GM21447 (cell line): ENCODE measurements around the gene IPO8.

Experiments used
- ATAC-seq: cut with Tn5 transposase; IDR thresholded peaks from one replicate; pipeline ENCODE4 v1.9.1; 2021; ENCODE audit not compliant: unreplicated experiment

The IPO8 gene

GRCh38 chr12:30695199-30696102, at the start of gene IPO8:
Gene IPO8, minus strand, starts transcription at chr12:30695869. Its CDS starts 222 bp downstream, at chr12:30695647.
- ATAC-seq, result peak; percentile 83

- ATAC-seq, result no peak
Observed at GRCh38 chr12:30744321-30744720, 48.7 kb upstream of the IPO8 start.

GRCh38 chr12:30740274-30740673, 44.6 kb upstream of the IPO8 start:
- ATAC-seq, result no peak

- no peak for ATAC-seq
Observed at GRCh38 chr12:30739020-30739419, 43.4 kb upstream of the IPO8 start.

- no peak for ATAC-seq
Observed at GRCh38 chr12:30732954-30733637, 37.4 kb upstream of the IPO8 start.

- ATAC-seq, result no peak
Observed at GRCh38 chr12:30730011-30730410, 34.3 kb upstream of the IPO8 start.

- ATAC-seq, result no peak
Observed at GRCh38 chr12:30729547-30729946, 33.9 kb upstream of the IPO8 start.

- ATAC-seq, result no peak
Observed at GRCh38 chr12:30726647-30727046, 31.0 kb upstream of the IPO8 start.

- ATAC-seq, result no peak
Observed at GRCh38 chr12:30725739-30726138, 30.1 kb upstream of the IPO8 start.

- no peak for ATAC-seq
Observed at GRCh38 chr12:30719060-30719459, 23.4 kb upstream of the IPO8 start.

- no peak for ATAC-seq
Observed at GRCh38 chr12:30707613-30708342, 12.1 kb upstream of the IPO8 start.

GRCh38 chr12:30706476-30706875, 10.8 kb upstream of the IPO8 start:
- ATAC-seq, result no peak

- ATAC-seq, result no peak
Observed at GRCh38 chr12:30701056-30701455, 5.4 kb upstream of the IPO8 start.

GRCh38 chr12:30700216-30700900, 4.7 kb upstream of the IPO8 start:
- no peak for ATAC-seq

GRCh38 chr12:30698346-30698745, 2.7 kb upstream of the IPO8 start:
- no peak for ATAC-seq

- ATAC-seq, result no peak
Observed at GRCh38 chr12:30696943-30697342, 1.3 kb upstream of the IPO8 start.

- ATAC-seq, result no peak
Observed at GRCh38 chr12:30696486-30696885, 817 bp upstream of the IPO8 start.

GRCh38 chr12:30696103-30696408, 387 bp upstream of the IPO8 start:
- peak; percentile 31 for ATAC-seq

GRCh38 chr12:30694412-30695198, 1.1 kb downstream of the IPO8 start:
- peak; percentile 36 for ATAC-seq

- ATAC-seq, result no peak
Observed at GRCh38 chr12:30692470-30692869, 3.2 kb downstream of the IPO8 start.
